ENCODE measurements around the gene LMBRD1. TPM values are rescaled to one million over a fixed set of nuclear protein-coding genes. Genes with fewer than 3 reads are reported as not detected.

Gene LMBRD1
- total and polyA plus RNA-seq, 10 donors = 27.2 to 76.6 (median 52.0) TPM

DNA sequence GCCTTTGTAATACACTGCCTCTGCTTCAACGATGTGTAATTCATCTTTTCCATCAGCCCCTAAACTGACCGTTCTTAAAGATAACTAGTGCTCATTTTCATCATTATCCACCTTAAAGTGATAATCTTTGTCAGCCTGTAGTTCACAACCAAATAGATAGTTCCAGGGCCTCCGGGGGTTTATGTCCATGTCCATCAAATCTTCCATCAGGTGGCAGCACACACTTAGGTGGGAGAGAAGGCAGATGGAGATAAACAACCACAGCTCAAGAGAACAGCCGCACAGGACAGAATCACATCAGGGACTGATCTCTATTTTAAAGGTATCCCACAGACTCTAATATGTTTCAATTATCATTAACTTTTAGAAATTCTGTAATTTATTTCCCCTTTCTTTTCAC is 90.9 kb downstream of the LMBRD1 start:
- Histone ChIP-seq H3K4me1 (no peaks in the 10 kb centered on the region), H3K4me3 (no peak overlapping the region), H3K36me3 (peaks cover 0 to 61% (median 18%) of the 10 kb centered on the region in 6 donors), H3K27ac (no peak overlapping the region), H3K9me3 (no peaks in the 10 kb centered on the region), H3K27me3 (replicated peaks in 1 of 7) (no peaks in the 10 kb centered on the region)
- TF ChIP-seq POLR2AphosphoS5 (IDR thresholded peaks at IDR 0.05) (no peak), CTCF (IDR thresholded peaks at IDR 0.05 in 8 of 11, conservative IDR thresholded peaks at IDR 0.05 in 3 of 11) (no peak), POLR2A (IDR thresholded peaks at IDR 0.05) (no peak)
- 89 to 93% (median 91%) methylated on average over 4 of the region's 4 CpGs for WGBS, 5 donors
- intact Hi-C loops (cut with DNase I; ENCODE audit: low total_unique reads) = no loop called here
- no peak for DNase-seq

- Histone ChIP-seq H3K27me3 (replicated peaks in 1 of 7) (no peaks in the 10 kb centered on the region), H3K4me1 (no peaks in the 10 kb centered on the region), H3K27ac (no peak overlapping the region), H3K9me3 (no peaks in the 10 kb centered on the region), H3K4me3 (no peak overlapping the region), H3K36me3 (peaks cover 0 to 71% (median 18%) of the 10 kb centered on the region in 6 donors)
- TF ChIP-seq POLR2AphosphoS5 (IDR thresholded peaks at IDR 0.05) (no peak), CTCF (IDR thresholded peaks at IDR 0.05 in 8 of 11, conservative IDR thresholded peaks at IDR 0.05 in 3 of 11) (no peak), POLR2A (IDR thresholded peaks at IDR 0.05) (no peak)
- WGBS, 5 donors = 85 to 100% (median 94%) methylated on average over 1 of the region's 1 CpG
- intact Hi-C loops (cut with DNase I; ENCODE audit: low total_unique reads) = no loop called here
- DNase-seq = no peak
Observed at GRCh38 chr6:69704916-69705315, 91.9 kb downstream of the LMBRD1 start.

- TF ChIP-seq CTCF (IDR thresholded peaks at IDR 0.05 in 8 of 11, conservative IDR thresholded peaks at IDR 0.05 in 3 of 11) = no peak
- TF ChIP-seq POLR2AphosphoS5 (IDR thresholded peaks at IDR 0.05) = no peak
- TF ChIP-seq POLR2A (IDR thresholded peaks at IDR 0.05) = no peak
- Histone ChIP-seq H3K9me3 (no peaks in the 10 kb centered on the region), H3K4me3 (no peak overlapping the region), H3K27me3 (replicated peaks in 1 of 7) (no peaks in the 10 kb centered on the region), H3K4me1 (no peaks in the 10 kb centered on the region), H3K27ac (no peak overlapping the region), H3K36me3 (peaks cover 0 to 78% (median 18%) of the 10 kb centered on the region in 6 donors)
- intact Hi-C loops (cut with DNase I; ENCODE audit: low total_unique reads) = no loop called here
- DNase-seq = no peak
Observed at GRCh38 chr6:69699655-69700054, 97.2 kb downstream of the LMBRD1 start.

GRCh38 chr6:69696273-69696672 is 100.5 kb downstream of the LMBRD1 start:
- DNase-seq = no peak
- H3K27ac ChIP-seq = no peak overlapping the region
- no peaks in the 10 kb centered on the region for H3K4me1 ChIP-seq
- no peak overlapping the region for H3K4me3 ChIP-seq
- no peak for TF ChIP-seq POLR2A (IDR thresholded peaks at IDR 0.05)
- TF ChIP-seq CTCF (IDR thresholded peaks at IDR 0.05 in 8 of 11, conservative IDR thresholded peaks at IDR 0.05 in 3 of 11) = no peak
- no peak for TF ChIP-seq POLR2AphosphoS5 (IDR thresholded peaks at IDR 0.05)
- H3K27me3 ChIP-seq (replicated peaks in 1 of 7) = no peaks in the 10 kb centered on the region
- 71 to 79% (median 77%) methylated on average over 2 of the region's 2 CpGs for whole genome bisulfite sequencing, 5 donors
- peaks cover 0 to 94% (median 20%) of the 10 kb centered on the region in 6 donors for H3K36me3 ChIP-seq
- intact Hi-C loops (cut with DNase I; ENCODE audit: low total_unique reads) = no loop called here
- no peaks in the 10 kb centered on the region for H3K9me3 ChIP-seq

All from spleen (tissue), 11 donors.